ENCODE data around the gene EDDM13. TPM values are rescaled to one million over a fixed set of nuclear protein-coding genes. Genes with fewer than 3 reads are reported as not detected.
"Not testable (repeated sequence)": the region's sequence is repeated elsewhere in the genome, so short reads cannot be mapped to it uniquely, and the experiment has no call there.

Gene EDDM13
- total RNA-seq, 1 experiment from 2014 or later: not detected

GRCh38 chr19:56321254-56321988 is 48.9 kb downstream of the EDDM13 start:
- DNase-seq (ENCODE audit: low spot score): no peak

GRCh38 chr19:56321989-56322440 is 49.5 kb downstream of the EDDM13 start:
- DNase-seq (ENCODE audit: low spot score): no peak

- DNase-seq (ENCODE audit: low spot score): no peak
Observed at GRCh38 chr19:56324436-56324835, 51.9 kb downstream of the EDDM13 start.

GRCh38 chr19:56332695-56333094 is 60.1 kb downstream of the EDDM13 start:
- DNase-seq (ENCODE audit: low spot score): no peak

- peak; percentile 69 for DNase-seq (ENCODE audit: low spot score)
Observed at GRCh38 chr19:56333506-56333905, 61.0 kb downstream of the EDDM13 start.

- DNase-seq (ENCODE audit: low spot score): not testable (repeated sequence)
Observed at GRCh38 chr19:56335371-56335770, 62.8 kb downstream of the EDDM13 start.

GRCh38 chr19:56337077-56337476 is 64.5 kb downstream of the EDDM13 start:
- not testable (repeated sequence) for DNase-seq (ENCODE audit: low spot score)

GRCh38 chr19:56339031-56339430 is 66.5 kb downstream of the EDDM13 start:
- DNase-seq (ENCODE audit: low spot score): not testable (repeated sequence)

GRCh38 chr19:56341948-56342347 is 69.4 kb downstream of the EDDM13 start:
- no peak for DNase-seq (ENCODE audit: low spot score)

- DNase-seq (ENCODE audit: low spot score): no peak
Observed at GRCh38 chr19:56347163-56347778, 74.7 kb downstream of the EDDM13 start.

GRCh38 chr19:56348289-56348877 is 75.8 kb downstream of the EDDM13 start:
- DNase-seq (ENCODE audit: low spot score): peak; percentile 21

- DNase-seq (ENCODE audit: low spot score): peak; percentile 65
Observed at GRCh38 chr19:56350416-56351045, 78.0 kb downstream of the EDDM13 start.

- DNase-seq (ENCODE audit: low spot score): no peak
Observed at GRCh38 chr19:56351208-56351607, 78.7 kb downstream of the EDDM13 start.

GRCh38 chr19:56355517-56355916 is 83.0 kb downstream of the EDDM13 start:
- DNase-seq (ENCODE audit: low spot score): no peak

GRCh38 chr19:56356944-56357343 is 84.4 kb downstream of the EDDM13 start:
- DNase-seq (ENCODE audit: low spot score): no peak

Other genes starting within 250 kb of the EDDM13 start
- 18.1 and 44.8 TPM in 2 replicates for gene ZNF787, start 151.5 kb upstream of the EDDM13 start, total RNA-seq (2014; rRNA removed; shearing (Covaris generic))
- 27.5 and 29.4 TPM in 2 replicates for gene ZNF444, start 131.5 kb upstream of the EDDM13 start, total RNA-seq (2014; rRNA removed; shearing (Covaris generic))
- gene GALP, start 96.7 kb upstream of the EDDM13 start, total RNA-seq (2014; rRNA removed; shearing (Covaris generic)): not detected in 2 replicates
- gene ZSCAN5B, start 75.0 kb upstream of the EDDM13 start, total RNA-seq (2014; rRNA removed; shearing (Covaris generic)): not detected in 2 replicates
- not detected in 2 replicates for gene ZSCAN5C, start 70.5 kb upstream of the EDDM13 start, total RNA-seq (2014; rRNA removed; shearing (Covaris generic))
- 4.2 and 6.6 TPM in 2 replicates for gene ZSCAN5A, start 42.1 kb downstream of the EDDM13 start, total RNA-seq (2014; rRNA removed; shearing (Covaris generic))
- 0.31 and 1.5 TPM in 2 replicates for gene ZNF582, start 120.8 kb downstream of the EDDM13 start, total RNA-seq (2014; rRNA removed; shearing (Covaris generic))
- gene ZNF583, start 131.6 kb downstream of the EDDM13 start, total RNA-seq (2014; rRNA removed; shearing (Covaris generic)): 11.5 and 14.0 TPM in 2 replicates
- 4.4 and 5.5 TPM in 2 replicates for gene ZNF667, start 204.6 kb downstream of the EDDM13 start, total RNA-seq (2014; rRNA removed; shearing (Covaris generic))
- gene ZNF471, start 235.1 kb downstream of the EDDM13 start, total RNA-seq (2014; rRNA removed; shearing (Covaris generic)): 2.8 TPM in 2 replicates